ACHN (cell line): ENCODE results near the gene PKDCC.

Source experiments
- DNase-seq: peaks from one replicate; pipeline ENCODE4 v3.0.0-alpha.2; 2015
- in situ Hi-C: cut with HindIII; loops from 2 replicates; pipeline ENCODE4 v1.10.0; 2017; ENCODE audit warnings: low sequenced_read_pairs, low pct_ligation_motif_present, low pct_unique_long_range_greater_than_20kb

PKDCC gene

DNA sequence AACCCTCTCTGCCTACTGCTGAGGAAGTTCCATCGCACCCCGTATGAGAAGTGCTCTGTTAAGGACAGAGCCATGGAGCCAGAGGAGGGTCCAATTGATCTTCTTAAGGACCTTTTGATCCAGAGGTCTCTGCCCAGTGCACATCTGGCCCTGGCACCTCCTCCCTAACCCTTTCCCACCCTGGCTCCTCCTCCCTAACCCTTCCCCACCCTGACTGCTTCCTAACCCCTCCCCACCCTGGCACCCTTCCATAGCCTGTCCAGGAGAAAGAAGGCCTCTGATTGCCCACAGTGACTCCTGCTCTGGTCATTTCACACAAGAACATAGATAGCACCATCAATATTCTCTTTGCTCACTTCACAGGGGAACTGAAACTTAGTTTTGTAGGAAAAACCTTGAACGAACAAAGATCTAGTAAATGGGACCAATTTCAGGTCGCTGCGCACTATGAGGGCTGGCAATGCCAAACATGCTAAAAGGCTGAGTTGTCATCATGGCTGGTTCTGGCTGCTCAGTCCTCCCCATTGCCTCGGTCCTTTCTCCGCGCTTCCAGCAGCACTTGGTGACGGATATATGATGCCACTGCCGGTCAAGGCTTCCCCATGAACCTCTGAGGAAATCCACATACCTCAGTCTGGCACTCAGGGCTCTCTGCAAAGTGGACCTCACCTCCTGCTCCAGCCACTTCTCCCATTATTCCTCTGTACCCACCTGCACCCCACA, 49.2 kb downstream of the PKDCC start:
- in situ Hi-C loops, result loop anchor here (25.0 kb wide), 1 partner anchor 235 kb away; no protein-coding TSS in a partner anchor
- DNase-seq, result no peak

DNA sequence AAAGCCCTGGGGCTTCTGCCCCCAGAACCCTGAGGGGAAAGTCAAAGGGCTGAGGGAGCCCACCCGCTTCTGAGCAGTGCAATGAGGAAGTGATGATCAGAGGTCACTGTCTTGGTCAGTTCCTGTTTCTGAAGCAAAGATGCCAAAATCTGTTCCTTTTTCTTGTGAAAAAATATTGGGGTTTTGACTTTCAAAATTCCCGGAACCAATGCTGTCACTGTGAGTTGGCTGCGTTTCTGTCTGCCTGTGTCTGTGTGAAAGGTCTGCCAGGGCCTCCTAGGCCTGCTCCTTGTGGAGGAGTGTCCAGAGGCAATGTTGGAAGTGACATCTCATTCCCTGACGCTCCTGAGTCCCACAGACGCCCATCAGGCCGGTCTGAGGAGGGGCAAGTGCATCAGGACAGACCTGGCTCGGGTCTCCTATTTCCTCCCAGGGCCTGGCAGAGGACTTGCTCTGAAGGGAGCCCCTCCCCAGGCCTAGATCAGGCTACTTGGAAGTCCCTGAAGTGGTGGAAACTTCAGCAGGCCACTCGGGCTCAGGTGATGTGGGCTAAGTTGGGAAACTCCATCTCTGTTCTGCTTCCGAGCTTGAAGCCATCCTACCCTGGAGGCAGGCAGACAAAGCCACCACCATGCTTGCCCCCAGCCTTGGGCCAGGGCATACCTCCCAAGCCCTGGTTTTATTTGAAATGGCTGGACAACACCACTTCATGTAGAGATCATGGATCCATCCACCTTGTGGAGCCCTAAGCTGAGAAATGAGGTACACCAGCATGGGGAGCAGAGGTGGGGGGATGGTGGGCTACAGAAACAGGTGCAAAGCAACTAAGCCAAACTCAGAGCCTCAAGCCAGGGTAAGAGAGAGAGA, 51.0 kb downstream of the PKDCC start:
- in situ Hi-C loops, result loop anchor here (25.0 kb wide), 1 partner anchor 237 kb away; no protein-coding TSS in a partner anchor
- DNase-seq, result no peak

DNA sequence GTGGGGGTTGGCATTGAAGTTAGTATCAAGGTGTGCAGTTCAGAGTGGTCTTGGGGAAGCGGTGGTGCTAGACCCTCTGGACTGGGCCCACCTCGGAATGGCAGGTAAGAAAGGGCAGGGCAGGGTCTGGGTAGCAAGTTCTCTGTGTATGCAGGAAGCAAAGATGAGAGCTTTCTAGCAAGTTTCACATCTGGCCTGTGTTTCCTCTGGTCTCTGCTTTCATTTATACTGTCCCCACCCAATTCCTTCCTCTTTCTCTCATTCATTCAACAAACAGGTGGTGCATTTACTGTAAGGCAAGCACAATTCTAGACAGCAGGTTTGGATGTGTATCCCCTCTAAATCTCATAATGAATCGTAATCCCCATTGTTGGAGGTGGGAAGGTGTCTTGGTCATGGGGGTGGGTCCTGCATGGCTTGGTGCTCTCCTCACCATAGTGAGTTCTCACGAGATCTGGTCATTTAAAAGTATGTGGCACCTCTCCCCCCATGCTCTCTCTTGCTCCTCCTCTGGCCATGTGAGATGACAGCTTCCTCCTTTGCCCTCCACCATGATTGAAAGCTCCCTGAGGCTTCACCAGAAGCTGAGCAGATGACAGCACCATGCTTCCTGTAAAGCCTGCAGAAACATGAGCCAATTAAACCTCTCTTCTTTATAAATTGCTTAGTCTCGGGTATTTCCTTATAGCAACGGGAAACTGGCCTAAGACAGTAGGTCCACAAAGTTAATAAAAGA, 51.8 kb downstream of the PKDCC start:
- no peak for DNase-seq
- in situ Hi-C loops, result loop anchor here (25.0 kb wide), 1 partner anchor 237 kb away; no protein-coding TSS in a partner anchor

DNA sequence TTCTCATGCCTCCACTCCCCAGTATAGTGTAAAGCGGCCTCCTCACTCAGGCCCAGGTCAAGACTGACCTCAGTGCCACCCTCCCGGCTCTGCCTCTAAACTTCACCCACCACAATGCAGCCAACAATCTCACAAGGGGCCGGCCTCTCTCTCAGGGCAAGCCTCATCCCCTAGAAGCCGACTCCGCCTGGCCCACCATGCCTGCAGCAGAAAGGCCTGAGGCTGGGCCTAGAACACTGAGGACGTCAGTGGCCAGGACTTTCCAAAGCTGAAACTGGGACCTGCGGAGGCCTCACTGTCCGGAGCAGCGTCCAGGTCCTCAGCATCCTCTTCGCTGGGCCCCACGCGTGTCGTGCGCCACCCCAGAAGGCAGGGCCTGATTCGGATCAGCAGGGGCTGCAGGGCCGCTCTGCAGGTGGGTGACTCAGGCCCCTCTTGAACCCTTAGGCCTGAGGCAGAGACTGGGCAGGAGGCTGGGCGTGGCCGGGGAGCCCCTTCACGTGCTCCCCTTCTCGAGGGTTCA, 52.9 kb downstream of the PKDCC start:
- in situ Hi-C loops, result no loop called here
- no peak for DNase-seq

DNA sequence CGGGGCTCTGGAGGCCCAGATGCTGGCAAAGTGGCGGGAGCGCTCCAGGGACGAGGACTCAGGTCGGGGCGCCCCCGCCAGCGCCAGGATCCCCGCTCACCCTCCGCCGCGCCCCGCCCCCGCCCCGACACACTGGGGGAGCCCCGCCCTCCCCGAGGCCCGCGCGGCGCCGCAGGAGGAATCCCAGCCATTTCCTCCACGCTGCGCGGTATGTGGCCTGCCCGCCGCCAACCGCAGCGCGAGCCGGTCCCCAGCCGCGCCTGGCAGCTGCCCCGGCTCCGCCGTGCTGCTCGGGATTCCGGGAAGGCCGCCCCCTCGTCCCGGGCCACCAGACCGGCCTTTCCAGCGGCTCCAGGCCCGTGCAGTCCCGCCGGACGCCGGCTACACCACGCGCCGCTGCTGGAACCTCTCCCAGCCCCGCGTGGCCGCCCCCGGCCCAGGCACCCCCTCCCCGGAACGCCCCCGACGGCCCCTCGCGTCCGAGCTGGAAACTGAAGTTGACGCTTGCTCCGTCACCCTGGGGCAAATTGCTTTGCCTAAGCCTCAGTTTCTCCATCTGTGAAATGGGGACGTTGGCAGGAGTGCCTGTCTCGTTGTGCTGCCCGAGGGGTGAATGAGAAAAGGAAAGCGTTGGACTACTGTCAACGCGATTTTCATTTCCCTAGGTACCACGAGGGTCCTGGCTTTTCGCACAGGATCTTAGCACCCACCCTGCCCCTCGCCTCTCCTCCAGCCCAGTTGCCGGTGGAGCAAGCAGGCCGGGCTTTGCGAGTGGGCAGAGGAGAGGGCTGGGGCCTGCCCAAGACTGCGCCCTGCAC, 53.6 kb downstream of the PKDCC start:
- peak; percentile 83 for DNase-seq
- in situ Hi-C loops, result no loop called here

DNA sequence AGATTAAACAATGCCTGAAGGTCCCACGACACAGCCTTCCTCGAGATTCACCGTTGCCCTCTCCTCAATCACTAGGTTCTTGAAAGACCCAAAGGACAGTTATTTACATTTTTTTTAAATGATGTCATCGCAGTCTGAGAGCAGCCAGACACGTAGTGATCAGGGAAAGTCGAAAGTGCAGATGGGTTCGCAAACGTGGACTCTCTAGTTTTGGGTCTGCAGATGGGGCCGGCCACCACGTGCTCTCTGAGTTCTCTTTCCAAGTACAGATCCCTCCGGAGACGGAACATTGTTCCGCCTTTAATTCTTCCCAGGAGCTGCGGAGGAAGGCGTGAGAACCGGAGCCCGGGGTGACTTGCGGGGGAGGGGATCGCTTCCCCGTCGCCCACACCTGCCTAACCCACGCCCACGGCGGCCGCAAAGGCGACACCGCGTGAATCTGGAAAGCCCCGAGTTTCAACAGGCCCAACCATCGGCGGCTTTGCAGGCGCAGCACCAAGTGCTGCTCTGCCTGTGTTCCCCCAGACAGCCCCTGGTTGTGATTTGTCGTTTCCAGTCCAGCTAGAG, 54.3 kb downstream of the PKDCC start:
- peak; percentile 74 for DNase-seq
- in situ Hi-C loops, result no loop called here

- in situ Hi-C loops, result no loop called here
- peak; percentile 68 for DNase-seq
Measured at GRCh38 chr2:42102591-42103450, 55.0 kb downstream of the PKDCC start.

DNA sequence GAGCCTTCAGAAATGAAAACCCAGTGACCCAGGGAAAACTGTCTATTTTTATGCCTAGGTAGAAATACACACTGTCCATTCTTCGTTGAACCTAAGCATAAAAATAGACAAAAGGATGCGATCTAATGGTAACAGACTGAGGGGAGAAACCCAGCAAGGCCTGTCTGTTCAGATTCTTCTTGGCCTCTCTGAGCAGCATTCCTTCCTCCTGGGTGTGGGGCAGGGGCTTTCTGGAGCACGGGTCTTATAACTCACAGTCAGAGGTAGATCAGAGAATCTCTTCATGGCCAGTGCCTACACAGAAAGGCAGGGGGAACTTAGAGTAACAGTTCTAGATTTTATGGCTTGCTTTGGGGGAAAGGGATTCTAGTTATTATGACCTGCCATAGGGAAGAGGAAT, 56.0 kb downstream of the PKDCC start:
- no peak for DNase-seq

DNA sequence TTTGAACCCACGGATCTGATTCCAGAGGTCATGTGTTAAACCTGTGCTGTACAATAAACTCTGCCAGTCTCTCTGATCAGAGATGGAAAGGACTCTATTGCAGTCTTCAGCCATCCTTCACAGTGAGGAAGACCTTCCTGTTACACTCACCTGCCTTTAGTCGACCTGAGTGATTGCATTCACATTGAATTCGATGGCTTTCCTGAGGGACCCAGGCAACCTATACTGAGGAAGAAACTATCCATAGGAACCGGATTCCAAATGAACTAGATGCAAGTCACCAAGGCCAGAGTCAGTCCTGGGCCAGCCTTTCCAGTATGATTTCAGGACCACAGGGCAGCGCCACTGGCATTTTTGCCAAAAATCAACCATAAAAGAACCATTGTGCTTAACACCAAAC, 56.8 kb downstream of the PKDCC start:
- no peak for DNase-seq
- in situ Hi-C loops, result no loop called here

More for the DNA sequence above, 56.0 kb downstream of the PKDCC start:
- in situ Hi-C loops, result no loop called here

DNA sequence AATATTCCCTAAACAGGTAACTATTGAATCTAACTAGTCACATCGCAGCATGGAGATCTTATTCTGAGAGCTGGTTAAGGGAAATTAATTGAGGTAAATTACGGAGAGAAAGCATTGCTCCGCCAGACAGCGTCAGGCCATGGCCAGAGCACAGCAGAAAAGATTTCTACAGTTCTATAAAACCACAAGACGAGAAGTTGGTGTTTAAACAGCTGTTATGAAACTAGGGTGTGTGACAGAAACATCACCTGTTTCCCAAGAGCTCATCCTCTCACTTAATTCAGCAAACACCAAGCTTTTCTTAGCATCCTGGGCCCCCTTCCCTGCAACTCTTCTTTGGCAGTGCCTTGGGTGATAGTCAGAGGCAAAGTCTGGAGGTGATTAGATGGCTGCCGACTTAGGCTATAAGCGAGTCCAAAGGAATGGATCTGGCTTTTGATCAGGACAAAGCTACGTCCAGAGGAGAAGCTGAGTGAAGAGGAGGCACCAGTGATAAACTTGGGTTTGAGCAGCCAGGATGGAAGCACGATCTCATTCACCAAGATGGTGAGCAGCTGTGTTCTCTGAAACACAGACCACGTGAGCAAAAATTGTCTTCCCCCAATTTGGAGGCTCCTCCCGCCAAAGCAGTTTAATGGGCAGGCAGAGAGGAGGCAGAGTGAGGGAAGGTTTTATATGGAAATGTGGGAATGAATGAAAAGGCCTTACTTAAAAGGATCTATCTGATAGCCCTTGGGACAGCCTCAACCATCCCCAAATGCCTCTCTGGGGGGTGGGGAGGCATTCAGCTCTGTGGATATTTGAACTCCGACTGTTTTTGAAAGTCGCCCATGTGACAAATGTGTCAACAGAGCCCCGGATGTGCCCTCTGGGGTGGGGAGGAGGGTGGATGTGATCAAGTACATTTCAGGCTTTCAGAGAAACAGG, 57.8 kb downstream of the PKDCC start:
- in situ Hi-C loops, result no loop called here
- DNase-seq, result no peak

DNA sequence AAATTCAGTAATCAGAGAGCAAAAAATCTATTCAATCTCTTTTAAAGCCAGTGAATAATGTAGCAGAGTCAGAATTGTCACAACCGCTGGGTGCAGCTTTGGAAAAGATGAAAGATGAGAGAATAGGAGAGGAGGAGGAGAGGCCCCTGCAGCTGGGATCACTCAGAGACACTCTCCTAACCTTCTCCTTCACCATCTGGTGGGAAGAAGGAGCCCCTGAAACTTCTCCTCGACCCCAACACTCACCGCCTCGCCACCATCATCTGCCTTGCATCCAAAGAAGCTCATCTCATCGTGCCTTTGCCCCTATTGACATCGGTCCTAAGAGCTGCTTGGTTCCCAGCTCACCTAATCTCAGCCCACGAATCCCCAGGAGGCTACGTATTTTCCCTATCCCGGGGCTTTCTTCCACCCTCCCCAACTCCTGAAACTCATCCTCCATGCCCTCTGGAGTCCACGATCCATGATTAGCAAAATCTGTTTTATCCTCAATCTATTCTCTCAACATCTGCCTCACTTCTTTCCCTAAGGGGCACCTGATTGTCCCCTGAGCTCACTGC, 58.5 kb downstream of the PKDCC start:
- in situ Hi-C loops, result no loop called here
- no peak for DNase-seq

DNA sequence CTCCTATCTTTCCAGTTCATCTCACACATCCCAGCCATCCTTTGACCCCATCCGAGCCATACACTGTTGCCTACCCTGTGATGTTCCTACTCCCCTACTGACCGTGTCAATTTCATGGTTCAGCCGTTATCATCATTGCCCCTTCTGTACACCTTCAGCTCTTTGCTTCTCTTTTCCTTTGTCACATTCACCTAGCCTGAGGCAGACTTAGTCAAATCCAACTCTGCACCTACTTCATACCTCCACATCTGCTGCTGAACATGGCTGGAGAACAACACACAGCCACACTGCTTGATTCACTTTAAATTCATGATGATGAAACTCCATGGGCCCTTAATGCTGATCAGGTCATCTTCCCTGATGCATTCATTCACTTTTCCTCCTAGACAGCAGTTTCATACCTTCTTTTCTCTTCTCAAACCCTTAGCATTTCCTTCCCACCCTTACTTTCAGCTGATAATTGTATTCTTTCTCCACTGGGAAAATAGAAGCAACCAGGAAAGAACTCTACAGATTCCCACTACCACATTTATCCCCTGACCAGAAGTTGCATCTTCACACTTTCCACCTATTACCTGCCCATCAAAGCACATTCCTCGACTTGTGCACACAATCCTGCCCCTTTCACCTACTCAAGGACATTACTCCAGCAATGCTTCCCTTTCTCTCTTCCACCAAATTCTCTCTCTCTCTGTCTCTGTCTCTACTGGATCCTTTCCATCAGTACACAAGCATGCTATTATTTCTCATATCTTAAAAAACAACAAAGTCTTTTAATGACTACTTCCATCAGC, 59.6 kb downstream of the PKDCC start:
- in situ Hi-C loops, result no loop called here
- DNase-seq, result no peak
